Measurements from ENCODE around the gene PTPRD.

GRCh38 chr9:9621355-9621940, 991.4 kb downstream of the PTPRD start:
- TF ChIP-seq, protein P1, sequence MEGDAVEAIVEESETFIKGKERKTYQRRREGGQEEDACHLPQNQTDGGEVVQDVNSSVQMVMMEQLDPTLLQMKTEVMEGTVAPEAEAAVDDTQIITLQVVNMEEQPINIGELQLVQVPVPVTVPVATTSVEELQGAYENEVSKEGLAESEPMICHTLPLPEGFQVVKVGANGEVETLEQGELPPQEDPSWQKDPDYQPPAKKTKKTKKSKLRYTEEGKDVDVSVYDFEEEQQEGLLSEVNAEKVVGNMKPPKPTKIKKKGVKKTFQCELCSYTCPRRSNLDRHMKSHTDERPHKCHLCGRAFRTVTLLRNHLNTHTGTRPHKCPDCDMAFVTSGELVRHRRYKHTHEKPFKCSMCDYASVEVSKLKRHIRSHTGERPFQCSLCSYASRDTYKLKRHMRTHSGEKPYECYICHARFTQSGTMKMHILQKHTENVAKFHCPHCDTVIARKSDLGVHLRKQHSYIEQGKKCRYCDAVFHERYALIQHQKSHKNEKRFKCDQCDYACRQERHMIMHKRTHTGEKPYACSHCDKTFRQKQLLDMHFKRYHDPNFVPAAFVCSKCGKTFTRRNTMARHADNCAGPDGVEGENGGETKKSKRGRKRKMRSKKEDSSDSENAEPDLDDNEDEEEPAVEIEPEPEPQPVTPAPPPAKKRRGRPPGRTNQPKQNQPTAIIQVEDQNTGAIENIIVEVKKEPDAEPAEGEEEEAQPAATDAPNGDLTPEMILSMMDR (conservative IDR thresholded peaks at IDR 0.05; ENCODE audit: low read depth, low read length): no peak
- TF ChIP-seq EZH2 (IDR thresholded peaks at IDR 0.05; ENCODE audit: borderline replicate concordance, low read depth, low read length, poor library complexity, severe bottlenecking): no peak
